ENCODE results near the gene PARP1. TPM values are rescaled to one million over a fixed set of nuclear protein-coding genes. Genes with fewer than 3 reads are reported as not detected.

The PARP1 gene
- total RNA-seq, 1 experiment from 2014 or later: 376 TPM

DNA sequence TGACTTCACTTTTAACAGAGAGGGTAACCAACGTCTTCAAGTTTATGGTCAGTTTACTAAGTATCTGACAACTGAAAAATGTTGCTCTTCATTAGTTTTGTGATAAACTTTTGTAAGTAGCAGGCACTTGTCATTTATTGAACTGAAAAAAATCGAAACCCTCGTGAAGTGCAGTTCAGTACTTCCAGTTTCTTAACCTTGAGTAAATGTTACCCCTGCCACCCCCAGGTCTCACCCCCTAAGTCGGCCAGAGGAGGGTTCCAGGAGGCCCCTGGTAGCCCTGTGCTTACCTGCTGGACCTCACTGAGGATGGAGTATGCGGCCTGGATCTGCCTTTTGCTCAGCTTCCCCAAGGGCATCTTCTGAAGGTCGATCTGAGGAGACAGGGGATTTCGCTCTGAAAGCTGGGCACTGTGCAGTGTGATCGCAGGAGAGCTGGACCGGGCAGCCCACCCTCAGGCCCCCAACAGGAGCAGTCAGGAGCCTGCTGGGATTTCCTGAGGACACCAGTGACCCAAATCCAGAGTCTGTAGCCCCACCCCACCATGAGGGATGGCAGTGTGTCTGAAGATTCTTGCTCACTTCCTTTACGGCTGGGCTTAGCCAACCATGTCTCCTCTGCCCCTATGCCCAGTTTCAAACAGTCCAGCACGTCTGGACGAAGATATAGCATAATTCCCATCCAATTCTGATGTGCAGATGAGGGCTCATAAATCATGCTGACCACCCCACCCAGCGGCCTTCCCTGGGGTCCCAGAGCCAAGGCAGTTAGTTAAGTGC lies 37.6 kb downstream of the PARP1 start (continued):
- TF ChIP-seq, protein P1, sequence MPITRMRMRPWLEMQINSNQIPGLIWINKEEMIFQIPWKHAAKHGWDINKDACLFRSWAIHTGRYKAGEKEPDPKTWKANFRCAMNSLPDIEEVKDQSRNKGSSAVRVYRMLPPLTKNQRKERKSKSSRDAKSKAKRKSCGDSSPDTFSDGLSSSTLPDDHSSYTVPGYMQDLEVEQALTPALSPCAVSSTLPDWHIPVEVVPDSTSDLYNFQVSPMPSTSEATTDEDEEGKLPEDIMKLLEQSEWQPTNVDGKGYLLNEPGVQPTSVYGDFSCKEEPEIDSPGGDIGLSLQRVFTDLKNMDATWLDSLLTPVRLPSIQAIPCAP (CRISPR knock-in tag; IDR thresholded peaks at IDR 0.05): no peak
- no peak for TF ChIP-seq CREM (CRISPR knock-in tag; IDR thresholded peaks at IDR 0.05)
- TF ChIP-seq ZNF512 (CRISPR knock-in tag; IDR thresholded peaks at IDR 0.05; ENCODE audit: borderline replicate concordance): no peak

DNA sequence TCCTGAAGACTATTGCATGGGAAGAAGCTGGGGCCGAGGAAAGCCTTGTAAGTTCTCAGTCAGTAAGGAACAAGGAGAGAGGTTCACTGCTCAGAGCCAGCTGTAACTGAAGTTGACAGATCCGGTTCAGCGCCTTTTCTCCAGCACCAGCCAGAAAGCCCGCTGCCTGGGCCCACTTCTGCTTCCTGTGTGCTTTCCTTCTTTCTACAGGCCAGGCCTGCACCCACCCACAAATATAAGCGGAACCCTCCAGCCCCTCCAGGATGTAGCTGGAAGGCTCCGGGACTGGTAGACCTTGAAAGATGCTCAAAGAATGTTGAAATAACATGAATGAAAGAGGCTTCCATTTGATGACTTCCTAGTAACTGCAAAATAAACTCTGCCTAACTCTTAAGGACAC lies 38.8 kb downstream of the PARP1 start:
- no peaks in the 10 kb centered on the region for H3K27me3 Mint-ChIP-seq (ENCODE audit: low read depth)
- no peak for DNase-seq (ENCODE audit: low spot score)
- POLR2A ChIA-PET: no interaction called here
- no peak for TF ChIP-seq CBFB (CRISPR knock-in tag; IDR thresholded peaks at IDR 0.05; ENCODE audit: low read depth)
- TF ChIP-seq CTCF (IDR thresholded peaks at IDR 0.05): no peak
- no peak for TF ChIP-seq SP1 (CRISPR knock-in tag; conservative IDR thresholded peaks at IDR 0.05)
- TF ChIP-seq JUN (CRISPR knock-in tag; IDR thresholded peaks at IDR 0.05): no peak
- TF ChIP-seq ZNF232 (CRISPR knock-in tag; IDR thresholded peaks at IDR 0.05): no peak
- TF ChIP-seq IRF2 (CRISPR knock-in tag; IDR thresholded peaks at IDR 0.05; ENCODE audit: borderline replicate concordance, low read depth): no peak
- no peak for TF ChIP-seq MXD4 (CRISPR knock-in tag; IDR thresholded peaks at IDR 0.05; ENCODE audit: borderline replicate concordance)
- no peak for TF ChIP-seq CREM (CRISPR knock-in tag; IDR thresholded peaks at IDR 0.05)
- TF ChIP-seq GTF2I (CRISPR knock-in tag; conservative IDR thresholded peaks at IDR 0.05): no peak
- TF ChIP-seq ESRRA (CRISPR knock-in tag; IDR thresholded peaks at IDR 0.05; ENCODE audit: borderline replicate concordance): no peak
- no peak for TF ChIP-seq FOXK1 (CRISPR knock-in tag; IDR thresholded peaks at IDR 0.05)
- TF ChIP-seq GRHL2 (CRISPR knock-in tag; IDR thresholded peaks at IDR 0.05; ENCODE audit: insufficient replicate concordance, severe bottlenecking): no peak
- no peak for TF ChIP-seq PRRX2 (CRISPR knock-in tag; IDR thresholded peaks at IDR 0.05)
- TF ChIP-seq TEAD1 (CRISPR knock-in tag; IDR thresholded peaks at IDR 0.05): no peak
- H3K4me3 Mint-ChIP-seq: no peak overlapping the region
- CTCF ChIA-PET: interaction anchor here (0.6 kb wide), 1 partner anchor 28 kb away, joined by 4 read pairs; no protein-coding TSS in a partner anchor
- no peak for ATAC-seq
- H3K9me3 Mint-ChIP-seq: no peaks in the 10 kb centered on the region
- H3K36me3 Mint-ChIP-seq: peaks cover 89% of the 10 kb centered on the region
- no peak overlapping the region for H3K27ac Mint-ChIP-seq
- H3K4me1 Mint-ChIP-seq: no peaks in the 10 kb centered on the region

- POLR2A ChIA-PET: no interaction called here
- ATAC-seq (no peak), DNase-seq (ENCODE audit: low spot score) (no peak)
- no peak overlapping the region for H3K27ac Mint-ChIP-seq
- no peaks in the 10 kb centered on the region for H3K4me1 Mint-ChIP-seq
- peaks cover 94% of the 10 kb centered on the region for H3K36me3 Mint-ChIP-seq
- no peak overlapping the region for H3K4me3 Mint-ChIP-seq
- CTCF ChIA-PET: no interaction called here
- H3K27me3 Mint-ChIP-seq (ENCODE audit: low read depth): no peaks in the 10 kb centered on the region
- no peaks in the 10 kb centered on the region for H3K9me3 Mint-ChIP-seq
- TF ChIP-seq RORB (CRISPR knock-in tag; IDR thresholded peaks at IDR 0.05) (no peak), CTCF (IDR thresholded peaks at IDR 0.05) (no peak), STAT6 (CRISPR knock-in tag; conservative IDR thresholded peaks at IDR 0.05; ENCODE audit: low read depth) (no peak), NFYB (CRISPR knock-in tag; conservative IDR thresholded peaks at IDR 0.05; ENCODE audit: low read depth) (no peak), E2F4 (CRISPR knock-in tag; IDR thresholded peaks at IDR 0.05; ENCODE audit: borderline replicate concordance, low read depth) (no peak), GABPB1 (CRISPR knock-in tag; IDR thresholded peaks at IDR 0.05) (no peak), PRRX2 (CRISPR knock-in tag; IDR thresholded peaks at IDR 0.05) (no peak), ZNF396 (CRISPR knock-in tag; IDR thresholded peaks at IDR 0.05; ENCODE audit: borderline replicate concordance) (no peak)
- TF ChIP-seq, protein P1 (CRISPR knock-in tag; IDR thresholded peaks at IDR 0.05): no peak
Measured at GRCh38 chr1:226366290-226366689, 41.6 kb downstream of the PARP1 start.

Measured in WTC11 (cell line).